Neural progenitor cell (in vitro differentiated cells): ENCODE measurements around the gene ACTR6. TPM values are rescaled to one million over a fixed set of nuclear protein-coding genes. Genes with fewer than 3 reads are reported as not detected.
A peak's percentile ranks its signal among the peaks of the same experiment; 100 is the strongest.

ENCODE experiments used
- DNase-seq: peaks from one replicate; pipeline ENCODE4 v3.0.0-alpha.2; 2016; ENCODE audit warnings: low spot score
- H2AFZ ChIP-seq: fragments of 200-600 bp; sonication (generic); replicated peaks from 2 replicates; pipeline ENCODE4 v1.6.1; 2016; ENCODE audit warnings: antibody characterized with exemption
- H3F3A ChIP-seq: fragments of 200-600 bp; sonication (generic); 2 replicates; pipeline ENCODE4 v1.6.1; 2016; ENCODE audit warnings: antibody characterized with exemption, low read depth
- H3K27ac ChIP-seq: fragments of 200-600 bp; sonication (generic); 2 replicates; pipeline ENCODE4 v1.5.1; 2016; ENCODE audit warnings: mild to moderate bottlenecking
- H3K27me3 ChIP-seq: fragments of 200-600 bp; sonication (generic); 2 replicates; pipeline ENCODE4 v1.6.1; 2016; ENCODE audit warnings: mild to moderate bottlenecking, moderate library complexity
- H3K36me3 ChIP-seq: fragments of 200-600 bp; sonication (generic); 2 replicates; pipeline ENCODE4 v1.5.1; 2016
- H3K4me1 ChIP-seq: fragments of 200-600 bp; sonication (generic); 2 replicates; pipeline ENCODE4 v1.6.1; 2016; ENCODE audit warnings: mixed run types
- H3K4me2 ChIP-seq: fragments of 200-600 bp; sonication (generic); 2 replicates; pipeline ENCODE4 v1.6.1; 2016
- H3K4me3 ChIP-seq: fragments of 200-600 bp; sonication (generic); 2 replicates; pipeline ENCODE4 v1.5.1; 2016
- H3K79me2 ChIP-seq: fragments of 200-600 bp; sonication (generic); 2 replicates; pipeline ENCODE4 v1.6.1; 2016; ENCODE audit warnings: low read depth
- H3K9ac ChIP-seq: fragments of 200-600 bp; sonication (generic); 2 replicates; pipeline ENCODE4 v1.6.1; 2016
- H3K9me3 ChIP-seq: fragments of 200-600 bp; sonication (generic); 2 replicates; pipeline ENCODE4 v1.5.1; 2016; ENCODE audit warnings: low read depth
- H4K20me1 ChIP-seq: fragments of 200-600 bp; sonication (generic); 2 replicates; pipeline ENCODE4 v1.6.1; 2016; ENCODE audit warnings: low read depth
- H3K27ac Mint-ChIP-seq: 3 replicates; pipeline ENCODE4 v1.8.0; 2021; ENCODE audit warnings: mixed read lengths
- H3K27me3 Mint-ChIP-seq: 2 replicates; pipeline ENCODE4 v1.8.0; 2022; ENCODE audit warnings: low read depth, mild to moderate bottlenecking, inconsistent platforms, moderate library complexity, mixed read lengths; ENCODE audit not compliant: insufficient read depth
- H3K36me3 Mint-ChIP-seq: 3 replicates; pipeline ENCODE4 v1.8.0; 2021; ENCODE audit warnings: mixed read lengths
- H3K4me1 Mint-ChIP-seq: 3 replicates; pipeline ENCODE4 v1.8.0; 2021; ENCODE audit warnings: mixed read lengths
- H3K4me3 Mint-ChIP-seq: 3 replicates; pipeline ENCODE4 v1.8.0; 2021; ENCODE audit warnings: mild to moderate bottlenecking, moderate library complexity, mixed read lengths
- H3K9me3 Mint-ChIP-seq: 3 replicates; pipeline ENCODE4 v1.8.0; 2020; ENCODE audit warnings: mixed read lengths
- EZH2 ChIP-seq: fragments of 200-600 bp; sonication (generic); IDR thresholded peaks from 2 replicates; pipeline ENCODE4 v1.6.1; 2017; ENCODE audit warnings: antibody characterized with exemption, mild to moderate bottlenecking, moderate library complexity
- EZH2phosphoT487 ChIP-seq: fragments of 200-600 bp; sonication (generic); IDR thresholded peaks from 2 replicates; pipeline ENCODE4 v1.6.1; 2017; ENCODE audit warnings: antibody characterized with exemption
- total RNA-seq: library from RNA; depleted of rRNA; stranded (reverse); fragments of >200 nt; gene quantifications from 2 replicates; pipeline ENCODE4 v1.2.3, GENCODE V29; 2015; ENCODE audit warnings: low replicate concordance
- TF ChIP-seq, protein P1 (sequence below): fragments of 200-600 bp; sonication (generic); IDR thresholded peaks from 2 replicates; pipeline ENCODE4 v1.5.1; 2017; ENCODE audit warnings: antibody characterized with exemption, mild to moderate bottlenecking

The ACTR6 gene
- total RNA-seq, 1 donor from 2014 or later: 87.8 TPM

GRCh38 chr12:100234166-100234565, 33.6 kb downstream of the ACTR6 start:
- Histone ChIP-seq H3K27me3 (no peaks in the 10 kb centered on the region), H4K20me1 (no peaks in the 10 kb centered on the region), H3F3A (no peaks in the 10 kb centered on the region), H3K4me1 (no peaks in the 10 kb centered on the region), H3K36me3 (no peaks in the 10 kb centered on the region), H3K4me3 (no peak overlapping the region), H3K9ac (no peak overlapping the region), H3K79me2 (no peaks in the 10 kb centered on the region), H2AFZ (no peak overlapping the region), H3K4me2 (no peak overlapping the region), H3K9me3 (no peaks in the 10 kb centered on the region), H3K27ac (no peak overlapping the region)
- no peak overlapping the region for H3K27ac Mint-ChIP-seq
- peaks cover 3% of the 10 kb centered on the region for H3K4me1 Mint-ChIP-seq
- DNase-seq: no peak
- TF ChIP-seq EZH2: no peak
- TF ChIP-seq, protein P1, sequence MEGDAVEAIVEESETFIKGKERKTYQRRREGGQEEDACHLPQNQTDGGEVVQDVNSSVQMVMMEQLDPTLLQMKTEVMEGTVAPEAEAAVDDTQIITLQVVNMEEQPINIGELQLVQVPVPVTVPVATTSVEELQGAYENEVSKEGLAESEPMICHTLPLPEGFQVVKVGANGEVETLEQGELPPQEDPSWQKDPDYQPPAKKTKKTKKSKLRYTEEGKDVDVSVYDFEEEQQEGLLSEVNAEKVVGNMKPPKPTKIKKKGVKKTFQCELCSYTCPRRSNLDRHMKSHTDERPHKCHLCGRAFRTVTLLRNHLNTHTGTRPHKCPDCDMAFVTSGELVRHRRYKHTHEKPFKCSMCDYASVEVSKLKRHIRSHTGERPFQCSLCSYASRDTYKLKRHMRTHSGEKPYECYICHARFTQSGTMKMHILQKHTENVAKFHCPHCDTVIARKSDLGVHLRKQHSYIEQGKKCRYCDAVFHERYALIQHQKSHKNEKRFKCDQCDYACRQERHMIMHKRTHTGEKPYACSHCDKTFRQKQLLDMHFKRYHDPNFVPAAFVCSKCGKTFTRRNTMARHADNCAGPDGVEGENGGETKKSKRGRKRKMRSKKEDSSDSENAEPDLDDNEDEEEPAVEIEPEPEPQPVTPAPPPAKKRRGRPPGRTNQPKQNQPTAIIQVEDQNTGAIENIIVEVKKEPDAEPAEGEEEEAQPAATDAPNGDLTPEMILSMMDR: no peak
- no peak for TF ChIP-seq EZH2phosphoT487
- no peaks in the 10 kb centered on the region for H3K9me3 Mint-ChIP-seq
- no peaks in the 10 kb centered on the region for H3K27me3 Mint-ChIP-seq
- peaks cover 2% of the 10 kb centered on the region for H3K36me3 Mint-ChIP-seq
- H3K4me3 Mint-ChIP-seq: no peak overlapping the region

DNA sequence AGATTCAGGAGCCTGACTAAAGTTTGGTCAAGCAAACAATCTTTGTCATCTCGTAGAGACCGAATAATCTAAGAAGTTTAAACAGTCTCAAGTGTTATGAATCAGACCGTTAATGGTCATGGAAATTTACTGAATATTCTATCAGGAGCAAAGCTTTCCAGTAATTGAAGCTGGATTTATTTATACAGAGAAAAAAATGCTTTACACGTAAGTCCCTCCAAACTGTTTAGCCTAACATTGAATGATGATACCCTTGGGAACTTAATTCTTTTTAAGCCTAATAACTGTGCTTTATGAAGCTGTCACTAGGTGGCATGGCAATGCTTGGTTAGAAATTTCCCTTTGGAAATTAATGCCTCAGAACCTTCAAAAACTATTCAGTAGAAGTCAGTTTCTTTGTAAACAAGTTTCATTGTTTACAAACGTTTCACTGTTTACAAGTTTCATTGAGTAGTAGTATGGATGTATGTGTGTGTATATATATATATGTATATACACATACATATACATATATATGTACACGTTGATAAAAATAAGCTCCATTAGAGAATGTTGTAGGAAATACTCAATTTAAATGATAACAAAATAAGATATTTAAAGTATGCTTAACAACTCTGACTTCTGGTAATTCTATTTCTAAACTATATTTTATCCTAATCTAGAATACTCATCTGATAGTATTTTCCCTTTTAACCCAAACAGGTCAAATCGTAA, 34.1 kb downstream of the ACTR6 start:
- peak; percentile 31 for DNase-seq

GRCh38 chr12:100238801-100239200, 38.2 kb downstream of the ACTR6 start:
- Histone ChIP-seq H3K4me2 (no peak overlapping the region), H3K9ac (no peak overlapping the region), H3K4me3 (no peak overlapping the region), H3K4me1 (no peaks in the 10 kb centered on the region), H3K79me2 (no peaks in the 10 kb centered on the region), H3F3A (no peaks in the 10 kb centered on the region), H3K27me3 (no peaks in the 10 kb centered on the region), H3K9me3 (no peaks in the 10 kb centered on the region), H4K20me1 (no peaks in the 10 kb centered on the region), H2AFZ (no peak overlapping the region), H3K27ac (no peak overlapping the region), H3K36me3 (no peaks in the 10 kb centered on the region)
- no peaks in the 10 kb centered on the region for H3K27me3 Mint-ChIP-seq
- TF ChIP-seq EZH2phosphoT487 (no peak), EZH2 (no peak)
- TF ChIP-seq, protein P1: no peak
- H3K4me3 Mint-ChIP-seq: no peak overlapping the region
- DNase-seq: no peak
- peaks cover 3% of the 10 kb centered on the region for H3K4me1 Mint-ChIP-seq
- no peaks in the 10 kb centered on the region for H3K9me3 Mint-ChIP-seq
- peaks cover 2% of the 10 kb centered on the region for H3K36me3 Mint-ChIP-seq
- H3K27ac Mint-ChIP-seq: no peak overlapping the region

More for the DNA sequence above, 34.1 kb downstream of the ACTR6 start:
- H3F3A ChIP-seq: no peaks in the 10 kb centered on the region
- no peaks in the 10 kb centered on the region for H3K27me3 Mint-ChIP-seq
- H3K36me3 ChIP-seq: no peaks in the 10 kb centered on the region
- peaks cover 2% of the 10 kb centered on the region for H3K36me3 Mint-ChIP-seq
- no peaks in the 10 kb centered on the region for H4K20me1 ChIP-seq
- H3K4me2 ChIP-seq: no peak overlapping the region
- no peaks in the 10 kb centered on the region for H3K9me3 ChIP-seq
- H3K9me3 Mint-ChIP-seq: no peaks in the 10 kb centered on the region
- peaks cover 3% of the 10 kb centered on the region for H3K4me1 Mint-ChIP-seq
- H3K4me1 ChIP-seq: no peaks in the 10 kb centered on the region
- no peak overlapping the region for H3K27ac ChIP-seq
- TF ChIP-seq EZH2 (no peak), EZH2phosphoT487 (no peak)
- TF ChIP-seq, protein P1: peak; percentile 69
- H3K27ac Mint-ChIP-seq: no peak overlapping the region
- no peaks in the 10 kb centered on the region for H3K79me2 ChIP-seq
- H2AFZ ChIP-seq: no peak overlapping the region
- no peak overlapping the region for H3K4me3 Mint-ChIP-seq
- H3K9ac ChIP-seq: no peak overlapping the region
- no peak overlapping the region for H3K4me3 ChIP-seq
- no peaks in the 10 kb centered on the region for H3K27me3 ChIP-seq
